Activated CD8-positive, alpha-beta memory T cell treated with anti-CD3 and anti-CD28 coated beads, Interleukin-2, amount 10 ng/mL, durations not matched to agents 7 days and 5 days (primary cell): ENCODE measurements around the gene VPS26C. TPM values are rescaled to one million over a fixed set of nuclear protein-coding genes. Genes with fewer than 3 reads are reported as not detected.

Experiments
- ATAC-seq: fragments of 150-1000 bp; cut with Tn5 transposase; one replicate; pipeline ENCODE4 v1.10.0; 2021; ENCODE audit warnings: moderate library complexity
- CTCF ChIA-PET: fragments of 350-600 bp; sonication (Branson Sonifier 250); formaldehyde crosslinking; loops from one replicate; lab custom pipeline; 2021; ENCODE audit warnings: antibody characterized with exemption; lab: Charles Lee
- DNase-seq: peaks from one replicate; pipeline ENCODE4 v3.0.0-alpha.2; 2020
- H3K27ac Mint-ChIP-seq: one replicate; pipeline ENCODE4 v1.8.0; 2021; ENCODE audit warnings: mild to moderate bottlenecking, mixed read lengths
- H3K27me3 Mint-ChIP-seq: one replicate; pipeline ENCODE4 v1.8.0; 2021; ENCODE audit warnings: mixed read lengths
- H3K36me3 Mint-ChIP-seq: one replicate; pipeline ENCODE4 v1.8.0; 2021; ENCODE audit warnings: mild to moderate bottlenecking, mixed read lengths
- H3K4me1 Mint-ChIP-seq: one replicate; pipeline ENCODE4 v1.8.0; 2021; ENCODE audit warnings: mixed read lengths
- H3K4me3 Mint-ChIP-seq: one replicate; pipeline ENCODE4 v1.8.0; 2021; ENCODE audit warnings: mild to moderate bottlenecking, moderate library complexity, mixed read lengths
- H3K9me3 Mint-ChIP-seq: one replicate; pipeline ENCODE4 v1.8.0; 2022; ENCODE audit warnings: low read depth, mixed read lengths
- total RNA-seq, 2 experiments: library from RNA; stranded (reverse); gene quantifications; one replicate each; pipeline ENCODE4 v1.2.3, GENCODE V29; 2021

The VPS26C gene
- total RNA-seq, 2 experiments from 2014 or later, result 83.1 to 94.3 TPM

DNA sequence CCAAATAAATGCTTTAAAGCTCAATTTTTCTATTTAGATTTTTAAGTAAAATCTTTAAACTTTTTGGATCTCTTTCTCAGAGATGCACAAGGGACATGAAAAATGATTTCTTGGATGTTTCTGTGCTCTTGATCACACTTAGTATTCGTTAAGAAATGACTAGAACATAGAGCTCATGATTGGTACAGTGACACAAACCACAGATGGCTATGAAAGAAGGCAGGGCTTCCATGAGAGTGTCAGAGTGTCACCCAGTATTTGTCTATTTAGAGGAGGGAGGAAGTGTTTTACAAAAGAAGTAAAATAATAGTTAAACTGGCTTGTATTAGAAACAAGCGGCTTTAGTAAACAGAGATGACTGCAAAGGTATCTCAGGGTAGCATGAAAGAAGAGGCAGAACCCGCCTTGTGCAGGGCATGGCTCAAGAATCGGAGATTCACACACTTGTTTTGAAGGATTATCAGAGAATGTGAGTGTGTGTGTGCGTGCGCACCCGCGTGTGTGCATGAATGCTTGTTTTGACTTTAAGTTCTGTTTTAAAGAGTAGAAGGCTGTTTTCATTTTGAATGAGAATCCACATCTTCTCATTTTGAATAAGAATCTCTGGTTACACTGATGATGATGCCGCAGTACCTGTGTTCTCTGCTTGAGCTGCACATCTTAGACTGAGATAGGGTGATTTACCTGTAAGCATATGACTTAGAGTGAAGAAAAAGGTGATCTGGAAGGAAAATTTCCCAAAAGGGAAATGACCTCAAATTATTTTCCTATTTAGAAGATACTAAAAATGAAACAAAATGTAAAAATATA, 82.1 kb downstream of the VPS26C start:
- H3K27ac Mint-ChIP-seq, result peak overlapping the region; percentile 65
- H3K27me3 Mint-ChIP-seq, result no peaks in the 10 kb centered on the region
- DNase-seq (no peak), ATAC-seq (peak; percentile 64)
- no peaks in the 10 kb centered on the region for H3K9me3 Mint-ChIP-seq
- no peak overlapping the region for H3K4me3 Mint-ChIP-seq
- peaks cover 27% of the 10 kb centered on the region for H3K4me1 Mint-ChIP-seq
- CTCF ChIA-PET, result interaction anchor here (1.2 to 1.5 kb wide), 2 partner anchors 105 to 370 kb away, joined by 3 read pairs; no protein-coding TSS in a partner anchor
- peaks cover 47% of the 10 kb centered on the region for H3K36me3 Mint-ChIP-seq

GRCh38 chr21:37183749-37184148, 83.4 kb downstream of the VPS26C start:
- H3K36me3 Mint-ChIP-seq, result peaks cover 51% of the 10 kb centered on the region
- H3K9me3 Mint-ChIP-seq, result no peaks in the 10 kb centered on the region
- peaks cover 27% of the 10 kb centered on the region for H3K4me1 Mint-ChIP-seq
- no peaks in the 10 kb centered on the region for H3K27me3 Mint-ChIP-seq
- DNase-seq, result no peak
- H3K27ac Mint-ChIP-seq, result no peak overlapping the region
- no peak for ATAC-seq
- H3K4me3 Mint-ChIP-seq, result no peak overlapping the region
- CTCF ChIA-PET, result interaction anchor here (1.5 kb wide), 1 partner anchor 372 kb away, joined by 3 read pairs; no protein-coding TSS in a partner anchor

GRCh38 chr21:37182222-37182621, 84.9 kb downstream of the VPS26C start:
- Mint-ChIP-seq H3K36me3 (peaks cover 54% of the 10 kb centered on the region), H3K27me3 (no peaks in the 10 kb centered on the region), H3K27ac (no peak overlapping the region), H3K4me3 (no peak overlapping the region), H3K4me1 (peaks cover 21% of the 10 kb centered on the region), H3K9me3 (no peaks in the 10 kb centered on the region)
- no peak for DNase-seq
- ATAC-seq, result no peak
- CTCF ChIA-PET, result interaction anchor here (1.1 kb wide), 1 partner anchor 16 kb away, joined by 3 read pairs; no protein-coding TSS in a partner anchor

DNA sequence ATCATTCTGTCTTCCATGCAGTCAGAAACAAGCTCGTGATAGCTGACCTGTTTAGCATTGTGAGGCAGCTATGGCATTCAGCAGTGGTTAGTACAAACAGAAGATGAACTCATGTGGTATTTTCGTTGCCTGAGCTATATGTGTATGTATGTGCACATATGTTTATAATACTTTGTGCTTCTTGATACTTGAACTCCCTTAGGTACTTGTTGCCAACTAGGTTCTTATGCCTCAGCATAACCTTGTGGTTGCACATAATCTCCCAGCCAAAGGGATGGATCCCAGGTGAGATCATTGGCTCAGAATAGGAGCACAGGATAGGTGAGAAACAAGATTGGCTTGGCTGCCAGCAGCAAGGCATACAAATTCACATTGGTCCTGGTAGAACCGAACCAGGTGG, 86.1 kb downstream of the VPS26C start:
- Mint-ChIP-seq H3K36me3 (peaks cover 49% of the 10 kb centered on the region), H3K9me3 (no peaks in the 10 kb centered on the region), H3K4me3 (no peak overlapping the region), H3K4me1 (peaks cover 13% of the 10 kb centered on the region), H3K27ac (no peak overlapping the region), H3K27me3 (no peaks in the 10 kb centered on the region)
- CTCF ChIA-PET, result interaction anchor here (1.1 kb wide), 1 partner anchor 15 kb away, joined by 3 read pairs; no protein-coding TSS in a partner anchor
- DNase-seq, result no peak
- no peak for ATAC-seq

DNA sequence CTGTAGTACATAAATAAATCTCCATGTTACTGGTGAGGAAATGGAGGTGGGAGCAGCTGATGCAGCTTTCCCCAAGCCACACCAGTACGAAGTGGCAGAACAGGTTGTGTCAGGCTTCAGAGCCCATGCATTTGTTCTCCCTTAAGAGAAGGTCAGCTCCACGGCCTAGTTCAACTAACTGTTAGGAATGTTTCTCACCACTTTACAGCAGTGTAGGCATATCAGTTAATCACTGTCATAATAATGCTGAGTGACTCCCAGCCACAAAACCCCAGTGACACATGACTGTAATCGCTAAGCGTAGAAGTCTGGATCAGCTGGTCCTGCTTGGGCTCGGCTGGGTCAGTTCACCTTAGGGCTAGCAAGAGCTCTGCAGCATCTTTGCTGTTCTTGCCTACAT, 90.4 kb downstream of the VPS26C start:
- peaks cover 45% of the 10 kb centered on the region for H3K36me3 Mint-ChIP-seq
- no peaks in the 10 kb centered on the region for H3K27me3 Mint-ChIP-seq
- DNase-seq, result no peak
- no peak overlapping the region for H3K27ac Mint-ChIP-seq
- ATAC-seq, result no peak
- CTCF ChIA-PET, result interaction anchor here (0.6 kb wide), 1 partner anchor 19 kb away, joined by 3 read pairs; no protein-coding TSS in a partner anchor
- H3K4me3 Mint-ChIP-seq, result no peak overlapping the region
- H3K4me1 Mint-ChIP-seq, result no peaks in the 10 kb centered on the region
- H3K9me3 Mint-ChIP-seq, result no peaks in the 10 kb centered on the region

Other genes starting within 250 kb of the VPS26C start
- 10 to 100 TPM; 16.1 to 16.6 TPM for gene PIGP, start 194.3 kb downstream of the VPS26C start, total RNA-seq
- gene TTC3, start 194.1 kb downstream of the VPS26C start, total RNA-seq, result 10 to 100 TPM; 44.0 to 55.0 TPM
- 10 to 100 TPM; 75.7 to 83.3 TPM for gene DYRK1A, start 99.4 kb upstream of the VPS26C start, total RNA-seq